GM12878 (cell line): ENCODE data around the gene PHF3.

ENCODE experiments used
- CHD4 ChIP-seq: fragments of 200-600 bp; sonication (generic); IDR thresholded peaks from 2 replicates; pipeline ENCODE4 v1.6.1; 2016; ENCODE audit warnings: mild to moderate bottlenecking
- FOXM1 ChIP-seq: IDR thresholded peaks from 2 replicates; pipeline ENCODE4 v1.6.1; 2012; ENCODE audit warnings: low read depth, mild to moderate bottlenecking, inconsistent platforms, low read length, moderate library complexity
- KDM1A ChIP-seq: fragments of 200-600 bp; sonication (generic); IDR thresholded peaks from 2 replicates; pipeline ENCODE4 v1.6.1; 2016; ENCODE audit warnings: borderline replicate concordance
- MXI1 ChIP-seq: fragments of 150-350 bp; IDR thresholded peaks from 2 replicates; pipeline ENCODE4 v1.6.1; 2011; ENCODE audit warnings: low read depth, mild to moderate bottlenecking, inconsistent platforms, low read length, improper control_type of control experiment
- POLR2A ChIP-seq: IDR thresholded peaks from 2 replicates; pipeline ENCODE4 v1.6.1; 2011; ENCODE audit warnings: low read depth, mild to moderate bottlenecking, low read length
- RAD21 ChIP-seq: IDR thresholded peaks from 2 replicates; pipeline ENCODE4 v1.6.1; 2011; ENCODE audit warnings: mild to moderate bottlenecking, low read depth, low read length, moderate library complexity; ENCODE audit not compliant: insufficient read depth
- ZNF274 ChIP-seq: IDR thresholded peaks from one replicate; pipeline ENCODE4 v1.8.0; 2011; ENCODE audit not compliant: insufficient read length, insufficient read depth
- TF ChIP-seq, protein P1 (sequence below): IDR thresholded peaks from 2 replicates; pipeline ENCODE4 v1.6.1; 2012; ENCODE audit warnings: mild to moderate bottlenecking, low read depth, low read length

DNA sequence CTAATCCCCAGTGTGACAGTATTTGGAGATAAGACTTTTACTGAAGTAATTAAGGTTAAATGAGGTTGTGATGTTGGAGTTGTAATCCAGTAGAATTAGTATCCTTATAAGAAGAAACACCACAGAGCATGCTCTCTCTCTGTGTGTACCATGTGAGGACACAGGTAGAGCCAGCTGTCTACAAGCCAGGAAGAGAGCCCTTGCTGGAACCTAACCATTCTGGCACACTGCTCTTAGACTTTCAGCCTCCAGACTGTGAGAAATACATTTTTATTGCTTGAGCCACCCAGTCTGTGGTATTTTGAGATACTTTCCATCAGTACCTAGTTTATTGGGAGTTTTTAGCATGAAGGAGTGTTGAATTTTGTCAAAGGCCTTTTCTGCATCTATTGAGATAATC, 110.2 kb downstream of the PHF3 start:
- TF ChIP-seq ZNF274 (no peak), MXI1 (no peak), KDM1A (no peak), CHD4 (no peak), FOXM1 (no peak), POLR2A (no peak), RAD21 (no peak)
- TF ChIP-seq, protein P1, sequence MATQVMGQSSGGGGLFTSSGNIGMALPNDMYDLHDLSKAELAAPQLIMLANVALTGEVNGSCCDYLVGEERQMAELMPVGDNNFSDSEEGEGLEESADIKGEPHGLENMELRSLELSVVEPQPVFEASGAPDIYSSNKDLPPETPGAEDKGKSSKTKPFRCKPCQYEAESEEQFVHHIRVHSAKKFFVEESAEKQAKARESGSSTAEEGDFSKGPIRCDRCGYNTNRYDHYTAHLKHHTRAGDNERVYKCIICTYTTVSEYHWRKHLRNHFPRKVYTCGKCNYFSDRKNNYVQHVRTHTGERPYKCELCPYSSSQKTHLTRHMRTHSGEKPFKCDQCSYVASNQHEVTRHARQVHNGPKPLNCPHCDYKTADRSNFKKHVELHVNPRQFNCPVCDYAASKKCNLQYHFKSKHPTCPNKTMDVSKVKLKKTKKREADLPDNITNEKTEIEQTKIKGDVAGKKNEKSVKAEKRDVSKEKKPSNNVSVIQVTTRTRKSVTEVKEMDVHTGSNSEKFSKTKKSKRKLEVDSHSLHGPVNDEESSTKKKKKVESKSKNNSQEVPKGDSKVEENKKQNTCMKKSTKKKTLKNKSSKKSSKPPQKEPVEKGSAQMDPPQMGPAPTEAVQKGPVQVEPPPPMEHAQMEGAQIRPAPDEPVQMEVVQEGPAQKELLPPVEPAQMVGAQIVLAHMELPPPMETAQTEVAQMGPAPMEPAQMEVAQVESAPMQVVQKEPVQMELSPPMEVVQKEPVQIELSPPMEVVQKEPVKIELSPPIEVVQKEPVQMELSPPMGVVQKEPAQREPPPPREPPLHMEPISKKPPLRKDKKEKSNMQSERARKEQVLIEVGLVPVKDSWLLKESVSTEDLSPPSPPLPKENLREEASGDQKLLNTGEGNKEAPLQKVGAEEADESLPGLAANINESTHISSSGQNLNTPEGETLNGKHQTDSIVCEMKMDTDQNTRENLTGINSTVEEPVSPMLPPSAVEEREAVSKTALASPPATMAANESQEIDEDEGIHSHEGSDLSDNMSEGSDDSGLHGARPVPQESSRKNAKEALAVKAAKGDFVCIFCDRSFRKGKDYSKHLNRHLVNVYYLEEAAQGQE = no peak
